ENCODE measurements around the gene CD300A.

The CD300A gene

DNA sequence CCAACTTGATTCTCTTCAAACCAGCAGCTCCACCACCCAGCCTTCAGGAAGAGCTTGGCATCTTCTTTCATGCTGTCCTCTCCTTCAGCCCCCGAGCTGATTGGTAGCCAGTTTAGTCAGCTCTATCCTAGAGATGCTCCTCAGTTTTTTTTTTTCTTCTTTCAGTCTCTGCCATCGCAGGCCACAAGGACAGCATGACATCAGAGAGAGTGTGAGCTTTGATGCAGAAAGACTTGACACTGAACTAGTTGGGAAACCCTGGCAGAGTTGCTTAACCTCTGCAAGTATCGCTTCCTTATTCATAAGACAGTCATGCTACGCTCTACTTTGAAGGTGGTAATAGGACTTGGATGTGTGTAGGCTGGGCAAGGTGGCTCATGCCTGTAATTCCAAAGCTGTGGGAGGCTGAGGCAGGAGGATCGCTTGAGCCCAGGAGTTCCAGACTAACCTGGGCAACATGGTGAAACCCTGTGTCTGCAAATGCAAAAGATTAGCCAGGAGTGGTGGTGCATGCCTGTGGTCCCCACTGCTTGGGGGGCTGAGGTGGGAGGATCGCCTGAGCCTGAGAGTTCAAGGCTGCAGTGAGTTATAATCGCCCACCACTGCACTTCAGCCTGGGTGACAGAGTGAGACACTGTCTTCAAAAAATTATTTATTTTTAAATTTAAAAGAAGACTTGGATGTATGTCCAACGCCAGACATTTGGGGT lies 62.2 kb downstream of the CD300A start:
- H3K4me3 ChIP-seq (ENCODE audit: low read depth, low read length) = no peak overlapping the region
- TF ChIP-seq, protein P1, sequence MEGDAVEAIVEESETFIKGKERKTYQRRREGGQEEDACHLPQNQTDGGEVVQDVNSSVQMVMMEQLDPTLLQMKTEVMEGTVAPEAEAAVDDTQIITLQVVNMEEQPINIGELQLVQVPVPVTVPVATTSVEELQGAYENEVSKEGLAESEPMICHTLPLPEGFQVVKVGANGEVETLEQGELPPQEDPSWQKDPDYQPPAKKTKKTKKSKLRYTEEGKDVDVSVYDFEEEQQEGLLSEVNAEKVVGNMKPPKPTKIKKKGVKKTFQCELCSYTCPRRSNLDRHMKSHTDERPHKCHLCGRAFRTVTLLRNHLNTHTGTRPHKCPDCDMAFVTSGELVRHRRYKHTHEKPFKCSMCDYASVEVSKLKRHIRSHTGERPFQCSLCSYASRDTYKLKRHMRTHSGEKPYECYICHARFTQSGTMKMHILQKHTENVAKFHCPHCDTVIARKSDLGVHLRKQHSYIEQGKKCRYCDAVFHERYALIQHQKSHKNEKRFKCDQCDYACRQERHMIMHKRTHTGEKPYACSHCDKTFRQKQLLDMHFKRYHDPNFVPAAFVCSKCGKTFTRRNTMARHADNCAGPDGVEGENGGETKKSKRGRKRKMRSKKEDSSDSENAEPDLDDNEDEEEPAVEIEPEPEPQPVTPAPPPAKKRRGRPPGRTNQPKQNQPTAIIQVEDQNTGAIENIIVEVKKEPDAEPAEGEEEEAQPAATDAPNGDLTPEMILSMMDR (IDR thresholded peaks at IDR 0.05; ENCODE audit: insufficient read depth, low read depth, low read length, missing control alignments) = no peak
- DNase-seq (ENCODE audit: low read depth) = peak; percentile 73

- H3K4me3 ChIP-seq (ENCODE audit: low read depth, low read length) = no peak overlapping the region
- TF ChIP-seq, protein P1 (IDR thresholded peaks at IDR 0.05; ENCODE audit: insufficient read depth, low read depth, low read length, missing control alignments) = no peak
- DNase-seq (ENCODE audit: low read depth) = no peak
Measured at GRCh38 chr17:74529243-74529642, 62.8 kb downstream of the CD300A start.

DNA sequence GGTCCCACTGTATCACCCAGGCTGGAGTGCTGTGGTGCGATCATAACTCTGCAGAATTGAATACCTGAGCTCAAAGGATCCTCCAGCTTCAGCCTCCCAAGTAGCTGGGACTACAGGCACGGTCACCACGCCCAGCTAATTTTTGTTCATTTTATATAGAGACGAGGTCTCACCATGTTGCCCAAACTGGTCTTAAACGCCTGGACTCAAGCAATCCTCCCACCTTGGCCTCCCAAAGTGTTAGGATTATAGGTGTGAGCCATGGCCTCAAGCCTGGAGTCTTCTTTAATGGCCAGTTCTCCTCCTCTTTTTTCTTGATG lies 64.4 kb downstream of the CD300A start:
- H3K4me3 ChIP-seq (ENCODE audit: low read depth, low read length) = no peak overlapping the region
- DNase-seq (ENCODE audit: low read depth) = no peak
- TF ChIP-seq, protein P1 (IDR thresholded peaks at IDR 0.05; ENCODE audit: insufficient read depth, low read depth, low read length, missing control alignments) = no peak

DNA sequence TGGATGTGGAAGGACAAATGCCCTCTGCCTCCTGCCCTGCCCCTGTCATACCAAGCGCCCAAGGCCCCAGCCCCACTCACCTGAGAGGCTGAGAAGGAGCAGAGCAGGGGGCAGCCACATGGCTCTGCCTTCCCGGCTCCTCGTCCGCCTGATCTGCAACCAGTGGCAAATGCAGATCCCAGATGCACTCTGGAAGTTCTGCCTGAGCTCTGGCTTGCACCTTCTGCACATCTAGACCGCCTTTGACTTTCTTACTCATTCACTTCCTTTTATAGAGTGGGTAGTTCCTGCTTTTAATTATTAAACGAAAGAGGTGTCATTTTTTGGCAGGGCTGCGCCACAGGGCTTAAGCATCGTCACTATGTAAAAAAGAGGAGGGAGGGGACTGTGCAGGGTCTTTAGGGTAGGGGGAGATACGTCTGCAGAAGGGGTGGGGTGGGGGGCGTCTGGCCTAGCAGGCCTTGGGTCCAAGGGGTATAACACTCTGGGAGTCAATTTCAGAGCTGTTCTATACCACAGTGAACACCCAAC lies 64.9 kb downstream of the CD300A start, which contains the start of gene CD300LB:
Gene CD300LB (minus strand): TSS at position 245 of the 531 bp plus-strand sequence. CDS start 125 bp downstream, at position 120.
- no peak for DNase-seq (ENCODE audit: low read depth)
- TF ChIP-seq, protein P1 (IDR thresholded peaks at IDR 0.05; ENCODE audit: insufficient read depth, low read depth, low read length, missing control alignments) = no peak
- H3K4me3 ChIP-seq (ENCODE audit: low read depth, low read length) = no peak within 1 kb of the TSS

- H3K4me3 ChIP-seq (ENCODE audit: low read depth, low read length) = no peak overlapping the region
- DNase-seq (ENCODE audit: low read depth) = peak; percentile 28
- TF ChIP-seq, protein P1 (IDR thresholded peaks at IDR 0.05; ENCODE audit: insufficient read depth, low read depth, low read length, missing control alignments) = no peak
Measured at GRCh38 chr17:74532115-74532514, 65.7 kb downstream of the CD300A start.
